SK-N-SH (cell line): Measurements from ENCODE around the gene PKIB. TPM values are rescaled to one million over a fixed set of nuclear protein-coding genes. Genes with fewer than 3 reads are reported as not detected.

Experiments used
- CTCF ChIA-PET: fragments of 300-600, 350-600 bp; formaldehyde crosslinking; extraction: SDS; loops from one replicate; lab custom pipeline; 2021; lab: Yijun Ruan, JAX
- POLR2A ChIA-PET: fragments of 350-600 bp; sonication (Branson Sonifier 250); formaldehyde crosslinking; extraction: SDS; loops from one replicate; lab custom pipeline; 2020; ENCODE audit warnings: antibody characterized with exemption, inconsistent platforms; lab: Yijun Ruan, JAX
- DNase-seq: peaks from one replicate; pipeline ENCODE4 v3.0.0; 2012
- H2AFZ ChIP-seq: fragments of 200-600 bp; sonication (generic); 2 replicates; pipeline ENCODE4 v1.8.1; 2016; ENCODE audit warnings: antibody characterized with exemption, mild to moderate bottlenecking, low read depth
- H3F3A ChIP-seq: fragments of 200-600 bp; sonication (generic); replicated peaks from 2 replicates; pipeline ENCODE3; 2016; ENCODE audit warnings: antibody characterized with exemption, mild to moderate bottlenecking; ENCODE audit not compliant: insufficient read depth
- H3K27ac ChIP-seq, 2 experiments: fragments of 200-500 bp in 1 of 2; fragments of 200-600 bp in 1 of 2; sonication (Bioruptor generic) in 1 of 2; sonication (generic), shearing (Covaris generic) in 1 of 2; 2 replicates each; pipeline versions ENCODE4 v1.5.1 to v1.6.1; 2014 to 2016; ENCODE audit warnings: low read depth in 2 of 2, inconsistent platforms in 1 of 2, low read length in 1 of 2, mild to moderate bottlenecking in 1 of 2, mixed read lengths in 1 of 2
- H3K27me3 ChIP-seq: fragments of 200-600 bp; sonication (generic), shearing (Covaris generic); 2 replicates; pipeline ENCODE4 v1.6.1; 2016; ENCODE audit warnings: mixed run types; ENCODE audit not compliant: insufficient read depth
- H3K36me3 ChIP-seq, 2 experiments: fragments of 200-500 bp in 1 of 2; fragments of 200-600 bp in 1 of 2; sonication (Bioruptor generic) in 1 of 2; sonication (generic) in 1 of 2; replicated peaks in 1 of 2; 2 replicates each; pipeline versions ENCODE3 to v1.5.1; 2014 to 2016; ENCODE audit warnings: low read length in 1 of 2, mild to moderate bottlenecking in 1 of 2; ENCODE audit not compliant: insufficient read depth in 2 of 2, control insufficient read depth in 1 of 2
- H3K4me1 ChIP-seq, 2 experiments: fragments of 200-500 bp in 1 of 2; fragments of 200-600 bp in 1 of 2; sonication (Bioruptor generic) in 1 of 2; sonication (generic), shearing (Covaris generic) in 1 of 2; 2 replicates each; pipeline versions ENCODE4 v1.5.1 to v1.6.1; 2014 to 2016; ENCODE audit warnings: low read depth in 1 of 2, low read length in 1 of 2, mixed run types in 1 of 2; ENCODE audit not compliant: insufficient read depth in 2 of 2, control insufficient read depth in 1 of 2
- H3K4me2 ChIP-seq: fragments of 200-600 bp; sonication (generic), shearing (Covaris generic); 2 replicates; pipeline ENCODE4 v1.6.1; 2017; ENCODE audit warnings: mixed run types
- H3K4me3 ChIP-seq, 2 experiments: fragments of 200-500 bp in 1 of 2; fragments of 200-600 bp in 1 of 2; sonication (Bioruptor generic) in 1 of 2; sonication (generic), shearing (Covaris generic) in 1 of 2; 2 replicates each; pipeline versions ENCODE4 v1.5.1 to v1.8.1; 2014 to 2016; ENCODE audit warnings: low read depth in 2 of 2, inconsistent platforms in 1 of 2, low read length in 1 of 2, mild to moderate bottlenecking in 1 of 2, mixed read lengths in 1 of 2, moderate library complexity in 1 of 2
- H3K79me2 ChIP-seq: fragments of 200-600 bp; sonication (generic); 2 replicates; pipeline ENCODE4 v1.8.1; 2017; ENCODE audit warnings: mild to moderate bottlenecking; ENCODE audit not compliant: insufficient read depth
- H3K9ac ChIP-seq: fragments of 200-600 bp; sonication (generic); 2 replicates; pipeline ENCODE4 v1.6.1; 2017; ENCODE audit warnings: mixed run types
- H3K9me2 ChIP-seq: fragments of 200-600 bp; sonication (generic); 2 replicates; pipeline ENCODE4 v1.6.1; 2017; ENCODE audit warnings: mixed run types
- H3K9me3 ChIP-seq: fragments of 200-600 bp; sonication (generic); 2 replicates; pipeline ENCODE4 v1.6.1; 2017; ENCODE audit warnings: mixed run types, mild to moderate bottlenecking, moderate library complexity
- H4K20me1 ChIP-seq: fragments of 200-600 bp; sonication (generic); 2 replicates; pipeline ENCODE4 v1.6.1; 2017; ENCODE audit warnings: mild to moderate bottlenecking, mixed run types; ENCODE audit not compliant: insufficient read depth
- GATA2 ChIP-seq: sonication (generic); formaldehyde crosslinking; IDR thresholded peaks from 2 replicates; pipeline ENCODE4 v1.5.0; 2020; ENCODE audit warnings: mild to moderate bottlenecking, missing genetic modification reagents
- JUND ChIP-seq: IDR thresholded peaks from 2 replicates; pipeline ENCODE4 v1.4.0; 2012
- MXI1 ChIP-seq: IDR thresholded peaks from 2 replicates; pipeline ENCODE4 v1.6.1; 2012; ENCODE audit warnings: mild to moderate bottlenecking, low read depth, low read length, improper control_type of control experiment
- PBX3 ChIP-seq: IDR thresholded peaks from 2 replicates; pipeline ENCODE4; 2012
- RAD21 ChIP-seq: IDR thresholded peaks from 2 replicates; pipeline ENCODE4 v1.6.1; 2012; ENCODE audit warnings: mild to moderate bottlenecking, low read length
- RCOR1 ChIP-seq: fragments of 150-350 bp; IDR thresholded peaks from 2 replicates; pipeline ENCODE4 v1.6.1; 2017; ENCODE audit warnings: antibody characterized with exemption, low read length
- RXRA ChIP-seq: IDR thresholded peaks from 2 replicates; pipeline ENCODE4 v1.4.0; 2012; ENCODE audit warnings: low read depth, mild to moderate bottlenecking, borderline replicate concordance
- SIN3A ChIP-seq: IDR thresholded peaks from 2 replicates; pipeline ENCODE4 v1.6.1; 2012; ENCODE audit warnings: low read depth, mild to moderate bottlenecking, low read length, moderate library complexity, borderline replicate concordance
- SMC3 ChIP-seq: IDR thresholded peaks from 2 replicates; pipeline ENCODE4 v1.6.1; 2012; ENCODE audit warnings: low read depth, low read length, improper control_type of control experiment
- TAF1 ChIP-seq: IDR thresholded peaks from 2 replicates; pipeline ENCODE4 v1.6.1; 2012; ENCODE audit warnings: low read depth, mild to moderate bottlenecking, low read length, moderate library complexity, borderline replicate concordance
- TEAD4 ChIP-seq: IDR thresholded peaks from 2 replicates; pipeline ENCODE4 v1.4.0; 2012; ENCODE audit warnings: mild to moderate bottlenecking, borderline replicate concordance; ENCODE audit not compliant: insufficient read depth
- USF2 ChIP-seq: fragments of 150-350 bp; IDR thresholded peaks from 2 replicates; pipeline ENCODE4 v1.6.1; 2017; ENCODE audit warnings: antibody characterized with exemption, low read length, low read depth, borderline replicate concordance
- YY1 ChIP-seq: IDR thresholded peaks from 2 replicates; pipeline ENCODE4 v1.4.0; 2012; ENCODE audit warnings: low read depth, mild to moderate bottlenecking
- WGBS: methylation state at CpG from one replicate; pipeline ENCODE4 v1.1.6; 2017; ENCODE audit warnings: low lambda C conversion rate; 5-methylcytosine and 5-hydroxymethylcytosine counted together
- polyA plus RNA-seq, 3 experiments: library from polyadenylated mRNA; depleted of rRNA; stranded (reverse); fragments of >200 nt; gene quantifications; 2 replicates each; pipeline ENCODE4 v1.2.3, GENCODE V29; 2012
- TF ChIP-seq, protein P1 (sequence below): fragments of 200-600 bp; sonication (generic); IDR thresholded peaks from 2 replicates; pipeline ENCODE4 v1.6.1; 2017; ENCODE audit warnings: antibody characterized with exemption, mild to moderate bottlenecking, moderate library complexity

Gene PKIB
- polyA plus RNA-seq, 1 of the 3 experiments (the other 2 are of a cell fraction) = 0.30 TPM

DNA sequence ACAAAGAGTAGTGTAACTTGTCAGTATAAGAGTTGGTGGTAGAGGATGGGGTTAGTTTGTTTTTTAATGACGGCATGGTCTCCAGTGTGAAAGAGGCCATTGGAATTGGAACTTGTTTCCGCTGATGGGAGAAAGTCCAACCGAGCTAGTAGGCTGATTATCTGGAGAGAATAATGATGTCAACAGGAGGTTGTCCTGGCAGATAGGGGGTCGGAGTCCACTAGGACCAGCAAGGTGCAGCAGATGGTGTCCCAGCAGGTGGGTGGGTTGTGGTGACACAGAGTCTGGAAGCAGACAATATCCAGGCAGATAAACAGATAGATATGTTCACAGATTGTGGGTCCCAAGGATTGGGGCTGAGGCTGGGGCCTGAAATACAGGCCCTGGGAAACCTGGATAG is 35.1 kb downstream of the PKIB start:
- Histone ChIP-seq H4K20me1 (no peaks in the 10 kb centered on the region), H3K9me3 (no peaks in the 10 kb centered on the region), H3K9me2 (no peaks in the 10 kb centered on the region)
- TF ChIP-seq GATA2 (CRISPR knock-in tag) (no peak), USF2 (no peak), RCOR1 (no peak)
- TF ChIP-seq, protein P1, sequence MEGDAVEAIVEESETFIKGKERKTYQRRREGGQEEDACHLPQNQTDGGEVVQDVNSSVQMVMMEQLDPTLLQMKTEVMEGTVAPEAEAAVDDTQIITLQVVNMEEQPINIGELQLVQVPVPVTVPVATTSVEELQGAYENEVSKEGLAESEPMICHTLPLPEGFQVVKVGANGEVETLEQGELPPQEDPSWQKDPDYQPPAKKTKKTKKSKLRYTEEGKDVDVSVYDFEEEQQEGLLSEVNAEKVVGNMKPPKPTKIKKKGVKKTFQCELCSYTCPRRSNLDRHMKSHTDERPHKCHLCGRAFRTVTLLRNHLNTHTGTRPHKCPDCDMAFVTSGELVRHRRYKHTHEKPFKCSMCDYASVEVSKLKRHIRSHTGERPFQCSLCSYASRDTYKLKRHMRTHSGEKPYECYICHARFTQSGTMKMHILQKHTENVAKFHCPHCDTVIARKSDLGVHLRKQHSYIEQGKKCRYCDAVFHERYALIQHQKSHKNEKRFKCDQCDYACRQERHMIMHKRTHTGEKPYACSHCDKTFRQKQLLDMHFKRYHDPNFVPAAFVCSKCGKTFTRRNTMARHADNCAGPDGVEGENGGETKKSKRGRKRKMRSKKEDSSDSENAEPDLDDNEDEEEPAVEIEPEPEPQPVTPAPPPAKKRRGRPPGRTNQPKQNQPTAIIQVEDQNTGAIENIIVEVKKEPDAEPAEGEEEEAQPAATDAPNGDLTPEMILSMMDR = no peak
- TF ChIP-seq, all 33 proteins: peak for 0
- Histone ChIP-seq H3K9ac (no peak overlapping the region), H3K4me2 (no peak overlapping the region), H3K27me3 (no peaks in the 10 kb centered on the region), H3K36me3 (no peaks in the 10 kb centered on the region), H3K4me1 (no peaks in the 10 kb centered on the region), H3K27ac (no peak overlapping the region), H3K4me3 (no peak overlapping the region), H3K79me2 (no peaks in the 10 kb centered on the region), H2AFZ (no peak overlapping the region), H3F3A (no peaks in the 10 kb centered on the region)
- no peak for DNase-seq
- POLR2A ChIA-PET = no interaction called here
- CTCF ChIA-PET = no interaction called here
- WGBS = 32% methylated on average over 4 of the region's 4 CpGs

DNA sequence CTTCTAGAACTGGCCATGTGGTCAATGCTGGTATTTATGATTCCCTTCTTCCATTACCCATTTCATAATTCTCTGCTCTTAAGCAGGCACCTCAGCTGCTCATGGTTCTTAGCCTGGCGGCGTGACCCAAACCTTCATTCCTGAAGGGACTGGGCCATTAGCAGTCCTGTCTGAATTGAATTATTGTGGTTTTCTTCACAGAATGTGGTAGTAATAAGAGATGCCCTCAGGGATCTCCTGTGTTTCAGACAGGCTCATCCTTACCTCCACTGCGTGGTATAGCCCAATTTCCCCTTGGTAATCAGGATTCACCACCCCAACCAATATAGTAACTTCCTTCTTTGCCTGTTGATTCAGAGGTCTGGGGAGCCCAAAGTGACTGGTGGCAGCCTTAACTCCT is 37.6 kb downstream of the PKIB start:
- no peak for DNase-seq
- CTCF ChIA-PET = no interaction called here
- TF ChIP-seq TAF1 = no peak
- TF ChIP-seq, all 33 proteins: peak for 0
- Histone ChIP-seq H3K9me2 (no peaks in the 10 kb centered on the region), H4K20me1 (no peaks in the 10 kb centered on the region), H2AFZ (no peak overlapping the region), H3K4me2 (no peak overlapping the region), H3F3A (no peaks in the 10 kb centered on the region), H3K4me1 (no peaks in the 10 kb centered on the region; a peak in 1 of 4 replicates), H3K9ac (no peak overlapping the region), H3K36me3 (no peaks in the 10 kb centered on the region), H3K4me3 (no peak overlapping the region), H3K27ac (no peak overlapping the region), H3K9me3 (no peaks in the 10 kb centered on the region), H3K27me3 (no peaks in the 10 kb centered on the region), H3K79me2 (no peaks in the 10 kb centered on the region)
- whole genome bisulfite sequencing = 5% methylated on average over 3 of the region's 3 CpGs
- POLR2A ChIA-PET = no interaction called here

- Histone ChIP-seq H3K4me2 (no peak overlapping the region), H3K9me2 (no peaks in the 10 kb centered on the region), H2AFZ (no peak overlapping the region), H3K4me1 (no peaks in the 10 kb centered on the region; a peak in 1 of 4 replicates), H3K27me3 (no peaks in the 10 kb centered on the region), H3K27ac (no peak overlapping the region), H3K9ac (no peak overlapping the region), H3K9me3 (no peaks in the 10 kb centered on the region), H3K4me3 (no peak overlapping the region), H3K79me2 (no peaks in the 10 kb centered on the region), H3K36me3 (no peaks in the 10 kb centered on the region), H4K20me1 (no peaks in the 10 kb centered on the region), H3F3A (no peaks in the 10 kb centered on the region)
- ChIA-PET POLR2A (no interaction called here), CTCF (no interaction called here)
- no peak for DNase-seq
- TF ChIP-seq RAD21 (no peak), TEAD4 (no peak), SMC3 (no peak), PBX3 (no peak), TAF1 (no peak), YY1 (no peak), SIN3A (no peak), MXI1 (no peak), JUND (no peak), RXRA (no peak)
- WGBS = 24% methylated on average over 2 of the region's 2 CpGs
Measured at GRCh38 chr6:122648726-122649125, 38.5 kb downstream of the PKIB start.
